Measurements from ENCODE around the gene CDRT4.
"Not testable (repeated sequence)": the region's sequence is repeated elsewhere in the genome, so short reads cannot be mapped to it uniquely, and the experiment has no call there.

CDRT4 gene

DNA sequence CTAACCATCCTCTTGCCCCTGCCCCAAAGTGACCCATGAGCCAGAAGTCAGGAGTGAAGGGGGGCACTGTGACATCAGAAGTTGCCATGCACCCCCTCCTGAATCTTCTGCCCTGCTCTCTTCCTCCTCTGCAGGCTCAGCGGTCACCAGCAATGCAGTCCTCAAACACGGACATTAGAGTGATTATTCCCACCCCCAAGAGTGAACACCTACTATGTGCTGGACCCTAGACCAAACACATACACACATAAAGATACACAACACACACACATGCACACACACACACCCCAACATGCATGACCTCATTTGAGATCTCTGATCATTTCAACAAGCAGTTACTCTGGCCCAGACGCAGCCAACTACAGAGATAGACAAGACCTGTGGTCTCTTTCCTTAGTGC is at the start of gene CDRT4:
Gene CDRT4 (minus strand): TSS at position 30 of the 400 bp plus-strand sequence. CDS start 27,383 bp downstream, outside the sequence.
- no peak for DNase-seq

DNA sequence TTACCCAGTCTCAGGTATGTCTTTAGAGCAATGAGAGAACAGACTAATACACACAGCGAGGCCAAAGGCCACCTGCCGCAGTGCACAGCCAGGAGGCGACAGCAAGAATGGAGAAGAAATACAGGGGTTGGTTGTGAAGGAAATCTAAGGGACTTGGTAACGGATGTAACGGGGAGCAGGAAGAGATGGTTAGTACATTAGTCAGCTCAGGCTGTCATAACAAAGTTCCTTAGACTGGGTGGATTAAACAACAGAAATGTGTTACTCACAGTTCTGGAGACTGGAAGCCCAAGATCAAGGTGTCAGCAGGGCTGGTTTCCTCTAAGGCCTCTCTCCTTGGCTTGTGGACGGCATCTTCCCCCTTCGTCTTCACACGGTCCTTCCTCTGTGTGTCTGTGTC is 48.7 kb upstream of the CDRT4 start:
- DNase-seq, result no peak

DNA sequence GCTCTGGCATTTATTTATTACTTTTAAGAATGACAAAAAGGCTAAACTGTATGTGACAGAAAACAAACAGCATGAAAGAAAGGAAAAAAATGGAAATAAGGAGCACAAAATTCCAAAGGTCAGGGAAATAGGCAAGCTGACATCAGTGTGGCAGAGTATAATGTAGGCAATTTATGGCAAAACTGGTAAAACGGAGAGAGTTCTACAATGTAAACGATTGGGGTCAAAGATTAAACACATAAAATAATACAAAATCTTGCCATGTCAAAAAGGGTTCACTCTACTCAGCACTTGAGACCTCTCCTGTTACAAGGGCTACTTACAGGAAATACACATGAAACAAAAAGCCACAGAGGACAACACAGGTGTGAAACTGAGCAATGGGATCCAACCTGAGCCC is 47.0 kb upstream of the CDRT4 start:
- DNase-seq, result no peak

DNA sequence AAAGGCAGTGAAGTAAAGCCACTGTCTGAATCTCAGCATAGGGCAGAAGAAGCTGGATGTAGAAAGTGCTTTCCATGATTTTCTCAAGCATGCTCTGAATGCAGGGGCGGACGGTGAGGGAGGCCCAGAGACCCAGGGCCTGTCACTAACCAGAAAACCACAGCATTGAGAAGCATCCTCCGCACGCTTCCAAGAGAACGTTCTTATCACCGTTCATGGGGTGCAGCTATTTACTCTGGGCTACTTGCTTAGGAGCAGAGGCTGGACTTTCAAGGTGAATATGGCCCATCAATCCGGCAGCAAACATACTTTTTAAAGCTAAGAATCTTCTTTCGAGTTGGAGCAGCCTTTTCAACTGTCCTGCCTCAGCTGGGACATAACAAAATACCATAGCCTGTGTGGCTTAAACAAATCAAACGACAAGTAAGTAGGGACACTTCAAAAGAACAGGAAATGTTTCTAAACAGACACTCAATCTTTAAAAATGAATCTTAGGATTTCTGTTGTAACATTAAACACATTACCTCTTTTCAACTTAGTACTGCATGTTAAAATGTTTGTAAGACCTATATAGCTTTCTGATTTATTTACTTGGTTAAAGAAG is 46.5 kb upstream of the CDRT4 start:
- no peak for DNase-seq

DNA sequence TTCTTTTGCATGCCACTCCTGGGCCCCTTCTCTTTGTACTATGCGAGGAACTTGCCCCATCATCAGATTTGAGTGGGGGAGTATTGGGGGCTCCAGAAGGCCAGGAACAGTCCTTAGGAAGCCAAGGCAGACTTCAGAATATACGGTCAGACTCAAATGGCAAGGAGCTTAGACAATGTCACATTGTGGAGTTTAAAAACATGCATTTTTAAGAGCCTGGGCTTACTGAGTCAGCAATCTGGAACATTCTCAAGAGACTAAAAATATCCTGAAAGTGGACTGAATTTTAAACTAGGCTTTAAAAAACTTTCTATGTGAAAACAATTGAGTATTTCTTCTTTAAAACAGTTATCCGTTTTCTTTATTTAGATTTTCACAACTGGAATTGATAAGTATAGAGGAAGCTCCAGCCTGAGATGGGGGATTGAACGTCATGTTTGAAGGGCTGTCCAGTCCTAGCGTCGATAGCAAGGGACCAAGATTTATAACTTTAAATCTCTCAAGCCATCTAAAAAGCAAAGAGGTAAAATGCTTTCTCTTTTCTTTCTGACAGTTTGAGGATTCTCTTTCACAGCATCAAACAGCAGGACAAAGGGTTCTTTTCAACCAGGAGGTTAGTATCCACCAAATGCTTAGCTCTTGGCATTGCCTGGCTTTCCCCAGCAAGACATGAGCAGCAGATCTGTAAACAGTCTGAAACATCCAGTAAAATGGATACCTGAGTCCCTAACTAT is 45.8 kb upstream of the CDRT4 start:
- no peak for DNase-seq

DNA sequence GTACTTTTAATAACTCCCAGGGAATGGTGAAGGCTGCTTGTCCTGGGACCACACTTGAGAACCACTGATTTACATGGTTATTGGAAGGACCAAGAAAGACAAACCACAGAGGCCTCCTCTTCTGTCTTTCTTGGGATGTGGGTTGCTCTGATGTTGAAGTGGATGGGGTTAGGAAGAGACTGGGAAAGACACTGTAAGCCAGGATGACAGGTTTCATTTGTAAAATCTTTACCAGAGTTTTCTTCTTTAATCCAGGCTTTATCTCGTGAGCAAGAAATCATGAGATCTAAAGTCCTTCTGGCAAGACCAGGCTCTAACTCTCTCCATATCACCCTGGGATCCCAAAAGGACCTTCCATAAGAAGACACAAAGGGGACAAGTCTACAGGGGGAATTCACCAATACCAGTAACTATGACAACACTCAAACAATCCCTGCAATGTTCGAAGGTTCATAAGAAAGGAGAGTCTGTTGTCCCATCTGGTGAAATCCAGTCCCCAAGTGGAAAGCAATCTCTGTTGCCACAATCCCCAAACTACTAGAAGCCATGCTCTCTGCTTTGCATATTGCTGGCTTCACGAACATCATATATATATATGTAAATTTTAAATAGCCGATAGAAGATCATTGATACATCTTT is 44.8 kb upstream of the CDRT4 start:
- no peak for DNase-seq

DNA sequence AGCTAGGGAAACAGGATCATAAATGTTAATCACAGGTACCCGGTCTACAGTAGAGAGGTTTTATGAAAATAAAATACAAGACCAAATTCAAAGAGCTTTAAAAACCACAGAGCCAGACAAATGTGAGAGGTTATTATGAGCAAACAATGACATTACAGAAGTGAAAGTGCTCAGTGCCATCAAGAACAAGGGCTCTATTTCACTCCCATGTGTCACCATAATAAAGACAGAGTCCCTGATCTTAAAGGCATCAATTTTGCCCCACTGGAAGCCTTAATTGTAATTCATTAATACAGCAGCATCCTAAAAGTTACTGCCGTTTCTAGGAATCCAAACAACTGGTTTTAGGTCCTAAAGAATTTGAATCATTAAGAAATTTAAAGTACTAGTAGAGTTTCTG is 43.7 kb upstream of the CDRT4 start:
- no peak for DNase-seq

DNA sequence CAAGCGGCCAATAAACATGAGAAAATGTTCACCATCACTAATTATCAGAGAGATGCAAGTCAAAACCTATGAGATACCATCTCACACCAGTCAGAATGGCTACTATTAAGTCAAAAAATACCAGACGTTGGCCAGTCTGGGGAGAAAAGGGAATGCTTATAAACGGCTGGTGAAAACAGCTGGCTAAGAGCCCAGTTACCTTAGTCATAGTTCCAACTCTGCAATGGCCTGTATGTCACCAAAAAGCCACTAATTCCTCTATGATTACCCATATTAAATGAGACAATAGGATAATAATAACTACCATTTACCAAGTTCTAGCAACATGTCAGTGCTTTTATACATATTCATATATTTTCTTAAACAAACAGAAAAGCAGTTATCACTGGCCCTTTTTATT is 42.9 kb upstream of the CDRT4 start:
- DNase-seq, result no peak

DNA sequence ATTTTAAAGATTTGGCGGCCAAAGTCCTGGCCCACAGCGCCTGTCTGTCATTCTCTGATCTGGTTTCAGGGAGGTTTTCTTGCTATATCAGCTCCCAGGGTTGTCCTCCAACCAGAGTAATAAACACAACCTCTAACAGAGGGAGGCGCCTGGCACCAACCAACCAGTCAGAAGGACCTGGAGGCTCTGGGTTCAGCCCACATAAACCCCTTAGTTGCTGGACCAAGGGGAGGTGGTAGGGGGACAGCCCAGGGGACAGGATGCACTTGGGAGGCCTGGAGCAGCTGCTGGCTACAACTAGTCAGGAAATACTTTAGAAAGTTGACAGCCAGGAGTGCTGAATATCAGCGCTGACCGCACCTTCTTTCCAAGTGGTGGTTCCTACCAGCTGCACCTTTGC is 41.7 kb upstream of the CDRT4 start:
- no peak for DNase-seq

DNA sequence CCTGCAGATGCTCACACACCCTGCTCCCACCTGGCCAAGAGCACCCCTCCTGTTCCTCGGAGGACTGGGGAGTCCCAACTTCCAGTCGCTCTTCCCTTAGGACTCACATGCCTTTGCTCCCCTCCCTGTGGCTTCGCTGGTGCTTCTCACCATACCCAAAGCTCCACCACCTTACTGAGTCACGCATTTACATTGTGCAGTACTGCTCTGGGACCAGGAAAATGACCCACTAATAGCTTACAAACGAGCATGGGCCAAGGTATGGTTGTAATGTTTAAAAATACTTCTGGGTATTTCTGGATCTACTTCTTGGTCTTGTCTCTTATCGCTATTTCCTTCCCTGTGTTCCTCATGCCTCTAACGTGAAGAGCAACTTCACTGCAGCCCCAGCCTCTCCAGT is 41.0 kb upstream of the CDRT4 start:
- no peak for DNase-seq

DNA sequence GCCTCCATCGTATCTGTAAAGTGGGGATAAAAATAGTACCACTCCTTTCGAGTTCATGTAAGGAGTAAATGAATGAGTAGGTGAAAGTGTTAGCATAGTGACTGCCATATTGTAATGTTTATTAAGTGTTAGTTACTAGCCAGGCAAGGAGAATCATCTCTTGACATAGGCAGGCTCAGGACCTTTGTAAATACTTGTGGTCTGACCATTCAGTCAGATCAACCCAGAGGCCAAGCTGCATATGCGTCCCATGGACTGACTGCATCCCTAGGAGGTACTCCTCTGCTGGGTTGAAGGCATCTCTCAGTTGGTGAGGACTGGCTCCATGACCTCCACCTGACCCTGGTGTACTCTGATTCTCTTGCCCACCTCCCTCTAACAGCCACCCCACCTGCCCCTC is 40.5 kb upstream of the CDRT4 start:
- DNase-seq, result no peak

DNA sequence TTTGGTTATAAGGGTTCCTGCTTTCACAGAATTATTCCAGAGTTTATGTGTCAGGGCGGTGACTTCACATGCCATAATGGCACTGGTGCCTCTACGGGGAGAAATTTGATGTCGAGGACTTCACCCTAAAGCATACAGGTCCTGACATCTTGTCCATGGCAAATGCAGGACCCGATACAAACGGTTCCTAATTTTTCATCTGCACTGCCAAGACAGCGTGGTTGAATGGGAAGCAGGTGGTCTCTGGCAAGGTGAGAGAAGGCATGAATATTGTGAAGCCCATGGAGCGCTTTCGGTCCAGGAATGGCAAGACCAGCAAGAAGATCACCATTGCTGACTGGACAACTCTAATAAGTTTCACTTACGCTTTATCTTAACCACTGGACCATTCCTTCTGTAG is 39.6 kb upstream of the CDRT4 start:
- no peak for DNase-seq

DNA sequence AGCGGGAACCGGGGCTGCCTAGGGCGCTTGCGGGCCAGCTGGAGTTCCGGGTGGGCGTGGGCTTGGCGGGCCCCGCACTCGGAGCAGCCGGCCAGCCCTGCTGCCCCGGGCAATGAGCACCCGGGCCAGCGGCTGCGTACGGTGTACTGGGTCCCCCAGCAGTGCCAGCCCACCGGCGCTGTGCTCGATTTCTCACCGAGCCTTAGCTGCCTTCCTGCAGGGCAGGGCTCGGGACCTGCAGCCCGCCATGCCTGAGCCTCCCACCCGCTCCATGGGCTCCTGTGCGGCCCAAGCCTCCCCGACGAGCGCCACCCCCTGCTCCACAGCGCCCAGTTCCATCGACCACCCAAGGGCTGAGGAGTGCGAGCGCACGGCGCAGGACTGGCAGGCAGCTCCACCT is 38.3 kb upstream of the CDRT4 start:
- not testable (repeated sequence) for DNase-seq

DNA sequence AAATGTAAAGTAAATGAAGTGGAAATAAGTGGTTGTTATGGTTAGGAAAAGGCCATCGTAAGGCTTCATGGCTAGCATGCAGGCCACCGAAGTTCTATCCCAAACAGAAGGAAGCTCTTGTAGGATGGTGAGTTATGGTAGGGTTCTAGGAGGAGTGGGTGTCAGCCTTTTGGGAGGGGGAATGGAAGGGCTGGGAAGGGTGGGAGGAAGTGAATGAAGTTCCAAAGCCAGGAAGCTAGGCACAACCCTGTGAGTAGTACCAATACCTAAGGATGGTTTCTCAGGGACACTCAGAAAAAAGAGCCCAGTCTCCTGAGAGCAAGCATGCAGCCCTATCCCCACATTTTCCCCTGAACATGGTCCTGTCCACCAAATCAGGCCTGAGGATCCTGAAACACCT is 36.3 kb upstream of the CDRT4 start:
- no peak for DNase-seq

DNA sequence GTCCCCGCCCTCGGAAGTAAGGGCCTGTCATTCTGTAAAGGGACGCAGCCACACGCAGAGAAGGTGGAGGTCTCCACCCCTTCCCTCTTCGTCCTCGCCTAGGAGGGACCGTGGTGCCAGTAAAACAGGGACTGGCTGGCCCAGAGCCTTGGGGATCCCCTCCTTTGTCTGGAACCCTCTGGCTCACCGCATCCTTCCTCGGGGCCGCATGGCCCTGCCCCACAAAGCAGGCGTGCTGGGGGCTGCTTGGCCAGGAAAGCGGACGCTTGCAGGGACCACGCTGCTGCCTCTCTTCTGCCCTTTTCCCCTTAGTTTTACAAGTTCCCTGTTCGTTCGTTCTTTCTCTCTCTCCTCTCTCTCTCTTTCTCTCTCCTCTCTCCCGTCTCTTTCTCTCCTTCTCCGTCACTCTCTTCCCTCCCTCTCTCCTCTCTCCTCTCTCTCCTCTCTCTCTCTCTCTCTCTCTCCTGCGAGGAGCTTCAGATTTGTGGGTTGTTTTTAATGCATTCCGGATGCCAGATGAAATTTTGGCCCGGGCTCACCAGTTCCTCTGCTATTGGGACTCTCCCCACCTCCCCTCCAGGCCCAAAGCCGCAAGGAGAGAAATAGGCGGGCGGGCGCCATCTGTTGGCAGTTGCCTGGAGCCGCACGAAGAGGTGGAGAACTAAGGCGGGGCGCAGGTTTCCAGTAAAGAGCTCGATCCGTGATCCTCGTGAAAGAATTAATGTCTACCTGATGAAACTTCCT is 35.1 kb upstream of the CDRT4 start:
- DNase-seq, result no peak

DNA sequence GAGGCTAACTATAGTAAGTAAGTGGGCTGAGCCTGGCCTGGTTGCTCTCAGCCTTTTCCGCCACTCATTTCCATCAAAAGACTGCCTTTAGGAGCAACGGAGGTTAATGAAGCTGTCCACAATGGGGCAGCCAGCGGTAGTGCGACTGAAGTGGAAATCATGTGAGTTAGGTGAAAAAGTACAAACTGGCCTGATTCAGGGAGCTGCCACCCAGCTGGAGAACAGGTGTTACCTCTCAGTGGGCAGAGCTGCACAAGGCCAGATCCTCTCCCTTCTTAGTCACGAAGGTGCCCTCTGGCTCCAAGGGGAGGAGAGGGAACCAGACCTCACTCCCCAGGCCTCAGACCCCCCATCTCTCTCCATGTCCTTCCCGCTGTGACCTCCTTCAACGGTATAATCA is 34.4 kb upstream of the CDRT4 start:
- no peak for DNase-seq

DNA sequence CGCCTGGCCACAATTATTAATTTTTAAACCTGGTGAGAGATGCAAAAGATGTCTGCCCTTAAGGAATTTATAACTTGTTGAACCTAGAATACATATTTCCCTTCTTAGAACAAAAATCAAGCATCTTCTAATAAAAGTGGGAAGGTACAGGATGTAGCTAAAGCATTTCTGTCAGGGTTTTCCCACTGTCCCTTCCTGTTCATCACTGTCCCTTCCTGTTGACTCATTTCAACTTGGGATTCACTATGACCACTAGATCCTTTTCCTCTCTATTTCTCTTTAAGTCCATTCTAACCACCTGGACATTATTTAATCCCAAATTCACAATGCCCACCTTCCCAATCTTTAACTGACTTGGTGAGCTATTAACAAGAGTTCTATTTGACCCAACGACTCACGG is 33.9 kb upstream of the CDRT4 start:
- no peak for DNase-seq

DNA sequence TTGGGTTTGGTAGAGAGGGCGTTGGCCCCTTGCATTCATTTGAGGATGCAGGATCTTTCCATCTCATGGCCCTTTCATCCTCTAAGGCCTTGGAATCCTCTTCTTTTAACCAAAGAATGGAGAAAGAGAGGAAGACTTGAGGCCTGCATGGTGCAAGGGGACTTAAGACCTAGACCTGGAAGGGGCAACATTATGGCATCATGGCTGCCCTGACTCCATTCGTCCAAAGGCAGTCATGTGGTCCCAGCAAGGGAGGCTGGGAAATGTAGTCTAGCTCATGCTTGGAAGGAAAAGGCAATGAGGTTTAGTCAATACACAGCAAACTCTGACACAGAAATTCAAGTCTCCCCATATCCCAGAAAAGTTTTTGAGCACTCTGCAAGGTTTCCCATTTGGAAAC is 30.7 kb upstream of the CDRT4 start:
- no peak for DNase-seq

DNA sequence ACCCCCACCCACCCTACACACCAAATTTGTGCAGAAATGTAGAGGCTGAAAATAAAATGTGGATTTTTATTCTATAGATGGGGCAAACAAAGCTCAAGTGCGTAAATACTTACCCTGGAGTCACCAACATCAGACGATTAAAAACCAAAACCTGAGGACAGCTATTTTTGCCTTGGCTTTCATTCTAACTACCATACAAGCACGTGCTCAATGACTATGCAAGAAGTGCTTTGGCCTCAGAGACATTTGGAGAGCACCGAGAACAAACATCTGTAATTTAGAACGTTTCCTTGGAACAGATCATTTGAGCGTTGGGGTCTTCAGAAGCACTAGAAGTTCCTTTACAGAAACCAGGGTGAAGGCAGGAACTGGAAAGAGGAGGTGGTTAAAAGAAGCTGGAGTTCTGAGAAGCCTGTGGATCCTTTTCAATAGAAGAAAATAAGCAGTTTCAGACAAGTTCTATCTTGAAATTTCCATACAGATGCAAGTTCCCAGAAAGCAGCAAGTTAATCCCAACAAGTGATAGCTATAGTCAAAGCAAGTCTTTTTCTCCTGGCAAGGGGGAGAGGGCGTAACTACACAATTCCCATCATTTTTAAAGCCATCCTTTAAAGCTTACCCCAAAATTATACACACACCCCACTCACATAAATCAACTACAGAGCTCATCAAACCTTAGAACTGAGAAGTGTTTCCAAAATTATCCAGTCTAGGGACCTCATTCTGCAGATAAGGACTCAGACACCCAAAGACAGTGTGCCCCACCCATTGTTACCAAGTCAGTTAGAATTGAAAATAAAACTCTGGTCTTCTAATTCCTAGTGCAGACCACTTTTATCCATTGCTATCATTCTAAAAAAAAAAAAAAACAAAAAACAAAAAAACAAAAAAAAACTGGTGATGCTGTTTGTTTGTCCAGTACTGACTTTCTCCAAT is 29.6 kb upstream of the CDRT4 start:
- DNase-seq, result no peak

DNA sequence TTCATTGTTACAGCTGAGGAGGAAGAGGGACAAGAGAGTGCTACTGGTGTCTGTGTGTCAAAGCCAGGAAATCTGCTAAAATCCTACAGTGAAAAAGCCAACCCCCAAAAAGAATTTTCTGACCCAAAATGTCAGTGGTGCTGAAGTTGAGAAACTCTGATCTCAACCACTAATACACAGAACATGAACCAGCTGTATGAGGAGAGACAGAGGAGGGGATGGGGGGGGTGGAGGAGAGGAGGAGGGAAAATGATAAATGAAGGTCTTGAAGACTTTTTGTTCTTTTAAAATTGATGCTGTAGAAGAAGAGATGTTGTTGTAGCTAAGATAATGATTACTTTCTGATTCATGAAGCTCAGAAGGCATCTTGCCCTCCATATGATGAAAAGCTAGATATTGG is 27.4 kb upstream of the CDRT4 start:
- no peak for DNase-seq

DNA sequence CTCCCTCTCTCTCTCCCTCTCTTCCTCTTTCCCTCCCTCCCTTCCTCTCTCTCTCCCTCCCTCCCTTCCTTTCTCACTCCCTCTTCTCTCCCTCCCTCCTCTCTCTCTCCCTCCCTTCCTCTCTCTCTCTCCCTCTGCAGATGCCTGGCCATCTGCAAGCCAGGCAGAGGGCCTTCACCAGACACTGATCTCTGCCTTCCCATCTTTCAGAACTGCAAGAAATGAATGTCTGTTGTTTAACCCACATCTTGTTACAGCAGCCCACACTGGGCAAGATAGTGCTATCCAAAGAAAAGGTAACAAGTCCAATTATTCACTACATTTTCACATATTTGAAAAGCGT is 26.2 kb upstream of the CDRT4 start:
- no peak for DNase-seq

DNA sequence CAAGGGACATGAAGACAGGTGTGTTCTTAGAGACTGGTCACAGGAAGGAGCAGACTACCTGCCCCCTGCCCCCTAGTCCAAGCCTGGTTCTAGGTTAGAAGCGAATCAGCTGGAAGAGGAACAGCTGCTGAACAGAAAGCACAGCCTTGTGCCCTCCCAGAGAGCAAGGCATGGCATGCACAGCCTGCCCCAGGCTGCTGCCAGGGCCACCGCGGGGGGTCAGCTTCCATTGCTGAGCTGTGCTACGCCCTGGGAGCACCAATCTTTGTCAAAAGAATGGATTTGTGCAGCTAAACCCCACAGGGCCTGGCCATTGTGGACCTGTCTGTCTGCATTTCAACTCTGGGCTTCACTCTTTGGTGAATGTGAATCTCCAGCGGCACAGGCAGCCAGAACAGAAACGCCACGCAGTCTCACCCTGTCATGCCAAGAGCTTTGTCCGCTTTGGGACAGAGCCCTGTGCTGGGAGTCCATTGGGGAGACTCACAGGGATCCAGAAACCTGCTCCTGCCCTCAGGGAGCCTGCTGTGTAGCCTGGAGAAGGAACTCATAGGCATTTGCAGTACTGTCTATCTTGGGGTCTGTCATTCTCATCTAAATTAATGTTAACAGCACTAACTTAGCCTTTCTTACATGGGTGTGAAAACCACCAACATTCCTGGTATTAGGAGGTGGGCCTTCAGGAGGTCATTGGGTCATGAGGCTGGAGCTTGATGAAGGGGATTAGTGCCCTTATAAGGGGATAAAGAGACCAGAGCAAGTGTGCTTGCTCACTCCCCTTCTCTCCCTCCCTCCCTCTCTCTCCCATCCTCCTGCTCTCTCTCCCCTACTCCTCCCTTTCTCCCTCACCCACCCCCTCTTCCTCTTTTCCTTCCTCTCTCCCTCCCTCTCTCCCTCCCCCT is 25.6 kb upstream of the CDRT4 start:
- DNase-seq, result no peak

All from NCI-H1436 treated with DMSO at 0.1 percent for 48 hours (cell line).